ENCODE data around the gene RPL22.

The RPL22 gene

DNA sequence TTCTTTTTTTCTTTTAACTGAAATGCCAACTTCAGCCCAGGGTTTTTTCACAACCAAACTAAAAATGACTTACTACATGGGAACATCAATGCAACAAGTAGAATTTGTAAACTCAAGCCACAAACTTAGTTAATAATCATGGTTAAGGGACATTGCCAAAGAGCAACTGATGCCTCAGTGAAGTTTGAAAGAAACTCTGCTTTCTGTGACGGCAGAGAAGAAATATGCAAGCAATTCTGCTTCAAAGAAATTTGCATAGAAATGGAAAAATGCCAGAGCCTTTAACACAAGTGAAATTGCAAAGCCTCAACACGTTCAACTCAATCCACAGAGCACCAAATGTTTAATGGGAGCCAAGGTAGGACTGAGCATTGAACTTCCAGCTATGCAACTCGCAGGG lies 14.2 kb downstream of the RPL22 start:
- peaks cover 42% of the 10 kb centered on the region for H3K27me3 Mint-ChIP-seq (ENCODE audit: low read depth)
- peaks cover 51% of the 10 kb centered on the region for H3K36me3 Mint-ChIP-seq (ENCODE audit: low read depth)
- H3K27ac Mint-ChIP-seq: no peak overlapping the region
- no peaks in the 10 kb centered on the region for H3K9me3 Mint-ChIP-seq
- no peak for TF ChIP-seq CTCF (IDR thresholded peaks at IDR 0.05; ENCODE audit: unreplicated experiment in 3 of 3)
- H3K4me1 Mint-ChIP-seq: peaks cover 19% of the 10 kb centered on the region
- H3K4me3 Mint-ChIP-seq: no peak overlapping the region

GRCh38 chr1:6184083-6184783 lies 15.2 kb downstream of the RPL22 start:
- no peaks in the 10 kb centered on the region for H3K9me3 Mint-ChIP-seq
- TF ChIP-seq CTCF (IDR thresholded peaks at IDR 0.05; ENCODE audit: unreplicated experiment in 3 of 3): no peak
- peaks cover 42% of the 10 kb centered on the region for H3K27me3 Mint-ChIP-seq (ENCODE audit: low read depth)
- peaks cover 47% of the 10 kb centered on the region for H3K36me3 Mint-ChIP-seq (ENCODE audit: low read depth)
- H3K27ac Mint-ChIP-seq: no peak overlapping the region
- peaks cover 19% of the 10 kb centered on the region for H3K4me1 Mint-ChIP-seq
- no peak overlapping the region for H3K4me3 Mint-ChIP-seq

DNA sequence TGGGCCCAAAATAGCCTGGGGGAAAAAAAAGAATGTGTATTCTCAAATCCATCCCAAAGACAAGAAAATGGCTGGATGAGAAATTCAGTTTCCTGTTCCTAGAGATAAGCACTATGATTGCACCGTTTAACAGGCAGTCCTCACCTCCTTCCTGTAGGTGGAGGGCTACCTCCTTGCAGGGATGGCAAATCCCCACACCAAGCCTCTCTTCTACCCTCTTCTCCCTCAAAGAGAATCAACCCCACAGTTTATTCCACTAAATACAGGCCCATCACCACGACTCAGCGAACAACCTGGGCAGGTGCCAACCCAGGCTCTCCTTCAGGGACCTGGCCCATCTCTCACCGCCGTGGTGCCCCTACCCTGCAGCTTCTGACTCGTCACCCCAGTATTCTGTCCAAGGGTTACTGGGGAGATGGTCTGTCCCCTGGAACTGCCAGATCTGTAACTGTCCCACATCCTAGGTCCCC lies 15.8 kb downstream of the RPL22 start:
- H3K27me3 Mint-ChIP-seq (ENCODE audit: low read depth): peaks cover 42% of the 10 kb centered on the region
- H3K4me1 Mint-ChIP-seq: peaks cover 23% of the 10 kb centered on the region
- H3K9me3 Mint-ChIP-seq: no peaks in the 10 kb centered on the region
- H3K4me3 Mint-ChIP-seq: no peak overlapping the region
- peaks cover 40% of the 10 kb centered on the region for H3K36me3 Mint-ChIP-seq (ENCODE audit: low read depth)
- no peak for TF ChIP-seq CTCF (IDR thresholded peaks at IDR 0.05; ENCODE audit: unreplicated experiment in 3 of 3)
- no peak overlapping the region for H3K27ac Mint-ChIP-seq

- peak overlapping the region; percentile 62 to 74 (median 73) for H3K4me3 Mint-ChIP-seq
- TF ChIP-seq CTCF (IDR thresholded peaks at IDR 0.05; ENCODE audit: unreplicated experiment in 3 of 3): no peak
- H3K9me3 Mint-ChIP-seq: no peaks in the 10 kb centered on the region
- H3K27ac Mint-ChIP-seq: no peak overlapping the region
- H3K27me3 Mint-ChIP-seq (ENCODE audit: low read depth): peaks cover 42% of the 10 kb centered on the region
- H3K36me3 Mint-ChIP-seq (ENCODE audit: low read depth): peaks cover 24% of the 10 kb centered on the region
- H3K4me1 Mint-ChIP-seq: peaks cover 28% of the 10 kb centered on the region
These were observed 18.0 kb downstream of the RPL22 start for GRCh38 chr1:6181347-6181770.

GRCh38 chr1:6180707-6181311 lies 18.6 kb downstream of the RPL22 start:
- H3K4me1 Mint-ChIP-seq: peaks cover 28% of the 10 kb centered on the region

More at GRCh38 chr1:6180707-6181311, 18.6 kb downstream of the RPL22 start:
- no peaks in the 10 kb centered on the region for H3K9me3 Mint-ChIP-seq
- H3K36me3 Mint-ChIP-seq (ENCODE audit: low read depth): peaks cover 21% of the 10 kb centered on the region
- H3K4me3 Mint-ChIP-seq: peak overlapping the region; percentile 62 to 74 (median 73)
- H3K27ac Mint-ChIP-seq: no peak overlapping the region
- peaks cover 42% of the 10 kb centered on the region for H3K27me3 Mint-ChIP-seq (ENCODE audit: low read depth)
- TF ChIP-seq CTCF (IDR thresholded peaks at IDR 0.05; ENCODE audit: unreplicated experiment in 3 of 3): no peak

Data from nephron (organoid).